SK-N-SH treated with all-trans-retinoic acid at 6 μM for 48 hours (cell line): ENCODE data around the gene TNIK.

Experiments used
- ATAC-seq: fragments of 200-7000 bp; cut with Tn5 transposase; 3 replicates; pipeline ENCODE4 v1.9.1; 2020; ENCODE audit warnings: mild to moderate bottlenecking, moderate library complexity
- ARNTL ChIP-seq: fragments of 450-650 bp; formaldehyde crosslinking; IDR thresholded peaks from 2 replicates; pipeline ENCODE4 v1.5.0; 2020; ENCODE audit warnings: low read depth, mild to moderate bottlenecking, moderate library complexity, borderline replicate concordance
- BACH2 ChIP-seq: fragments of 250-450 bp; sonication (Bioruptor Pico); IDR thresholded peaks from 2 replicates; pipeline ENCODE4 v1.9.0; 2021; ENCODE audit warnings: mild to moderate bottlenecking, borderline replicate concordance
- CREB5 ChIP-seq: fragments of 250-450 bp; sonication (Bioruptor Pico); IDR thresholded peaks from 2 replicates; pipeline ENCODE4 v1.5.1; 2020; ENCODE audit warnings: low read depth, mild to moderate bottlenecking, moderate library complexity
- CSDC2 ChIP-seq: fragments of 250-450 bp; sonication (Bioruptor Pico); IDR thresholded peaks from 2 replicates; pipeline ENCODE4 v1.5.0; 2020; ENCODE audit warnings: mild to moderate bottlenecking, moderate library complexity
- ESRRG ChIP-seq: fragments of 250-450 bp; sonication (Bioruptor Pico); IDR thresholded peaks from 2 replicates; pipeline ENCODE4 v1.6.1; 2021; ENCODE audit warnings: mild to moderate bottlenecking
- GLIS3 ChIP-seq: fragments of 250-450 bp; sonication (Bioruptor Pico); IDR thresholded peaks from 2 replicates; pipeline ENCODE4 v1.5.0; 2020; ENCODE audit warnings: mild to moderate bottlenecking, moderate library complexity
- ISL1 ChIP-seq: fragments of 250-450 bp; sonication (Bioruptor Pico); IDR thresholded peaks from 2 replicates; pipeline ENCODE4 v2.1.2; 2022; ENCODE audit warnings: mild to moderate bottlenecking, moderate library complexity
- OSR1 ChIP-seq: fragments of 250-450 bp; sonication (Bioruptor Pico); IDR thresholded peaks from 2 replicates; pipeline ENCODE4 v1.8.0; 2022; ENCODE audit warnings: moderate library complexity, mild to moderate bottlenecking, inconsistent platforms
- PATZ1 ChIP-seq: fragments of 250-450 bp; sonication (Bioruptor Pico); IDR thresholded peaks from 2 replicates; pipeline ENCODE4 v1.8.0; 2020; ENCODE audit warnings: mild to moderate bottlenecking, moderate library complexity, borderline replicate concordance
- POU6F1 ChIP-seq: fragments of 250-450 bp; sonication (Bioruptor Pico); IDR thresholded peaks from 2 replicates; pipeline ENCODE4 v1.8.0; 2021; ENCODE audit warnings: low read depth, mild to moderate bottlenecking, moderate library complexity, borderline replicate concordance
- PPARA ChIP-seq: fragments of 250-450 bp; sonication (Bioruptor Pico); IDR thresholded peaks from 2 replicates; pipeline ENCODE4 v1.5.0; 2020; ENCODE audit warnings: mild to moderate bottlenecking, borderline replicate concordance
- RARB ChIP-seq: fragments of 250-450 bp; sonication (Bioruptor Pico); IDR thresholded peaks from 2 replicates; pipeline ENCODE4 v1.8.0; 2021; ENCODE audit warnings: mild to moderate bottlenecking, moderate library complexity
- SNAI2 ChIP-seq: fragments of 250-450 bp; sonication (Bioruptor Pico); IDR thresholded peaks from 2 replicates; pipeline ENCODE4 v1.5.0; 2020; ENCODE audit warnings: mild to moderate bottlenecking, moderate library complexity
- TCF4 ChIP-seq: fragments of 250-450 bp; sonication (Bioruptor Pico); IDR thresholded peaks from 2 replicates; pipeline ENCODE4 v1.8.0; 2021; ENCODE audit warnings: mild to moderate bottlenecking, moderate library complexity, borderline replicate concordance
- TSHZ2 ChIP-seq: fragments of 250-450 bp; sonication (Bioruptor Pico); IDR thresholded peaks from 2 replicates; pipeline ENCODE4 v1.5.0; 2020; ENCODE audit warnings: mild to moderate bottlenecking, moderate library complexity
- ZC3H10 ChIP-seq: fragments of 250-450 bp; sonication (Bioruptor Pico); IDR thresholded peaks from 2 replicates; pipeline ENCODE4 v1.5.1; 2021; ENCODE audit warnings: mild to moderate bottlenecking, moderate library complexity
- ZFP3 ChIP-seq: fragments of 250-450 bp; sonication (Bioruptor Pico); IDR thresholded peaks from 2 replicates; pipeline ENCODE4 v1.5.0; 2020; ENCODE audit warnings: mild to moderate bottlenecking, moderate library complexity
- ZFP30 ChIP-seq: fragments of 450-650 bp; formaldehyde crosslinking; IDR thresholded peaks from 2 replicates; pipeline ENCODE4 v1.5.0; 2022; ENCODE audit warnings: mild to moderate bottlenecking, moderate library complexity
- ZNF70 ChIP-seq: fragments of 450-650 bp; formaldehyde crosslinking; IDR thresholded peaks from 2 replicates; pipeline ENCODE4 v1.5.0; 2020; ENCODE audit warnings: mild to moderate bottlenecking, moderate library complexity
- ZNF8 ChIP-seq: fragments of 450-650 bp; formaldehyde crosslinking; IDR thresholded peaks from 2 replicates; pipeline ENCODE4 v1.5.0; 2020; ENCODE audit warnings: mild to moderate bottlenecking, moderate library complexity

The TNIK gene

GRCh38 chr3:171093462-171093861, 366.7 kb downstream of the TNIK start:
- TF ChIP-seq ZNF8 (no peak), TSHZ2 (CRISPR knock-in tag) (no peak), SNAI2 (no peak), ARNTL (CRISPR knock-in tag) (no peak), PATZ1 (CRISPR knock-in tag) (no peak), ZNF70 (CRISPR knock-in tag) (no peak), GLIS3 (CRISPR knock-in tag) (no peak), TCF4 (CRISPR knock-in tag) (no peak), ISL1 (CRISPR knock-in tag) (no peak), RARB (no peak), PPARA (no peak), ZFP3 (no peak), ZFP30 (CRISPR knock-in tag) (no peak), BACH2 (CRISPR knock-in tag) (no peak), POU6F1 (CRISPR knock-in tag) (no peak), OSR1 (CRISPR knock-in tag) (no peak), CREB5 (CRISPR knock-in tag) (no peak), ESRRG (CRISPR knock-in tag) (no peak)
- ATAC-seq, result no peak

GRCh38 chr3:171092467-171092911, 367.7 kb downstream of the TNIK start:
- ATAC-seq, result no peak
- no peak for TF ChIP-seq BACH2 (CRISPR knock-in tag)

GRCh38 chr3:171090321-171090720, 369.9 kb downstream of the TNIK start:
- TF ChIP-seq ISL1 (CRISPR knock-in tag) (no peak), CREB5 (CRISPR knock-in tag) (no peak), ZFP30 (CRISPR knock-in tag) (no peak), ARNTL (CRISPR knock-in tag) (no peak), ZNF8 (no peak), OSR1 (CRISPR knock-in tag) (no peak), ZC3H10 (CRISPR knock-in tag) (no peak), CSDC2 (CRISPR knock-in tag) (no peak), ZNF70 (CRISPR knock-in tag) (no peak)
- ATAC-seq, result no peak
